Measurements from ENCODE around the gene CPD.

DNA sequence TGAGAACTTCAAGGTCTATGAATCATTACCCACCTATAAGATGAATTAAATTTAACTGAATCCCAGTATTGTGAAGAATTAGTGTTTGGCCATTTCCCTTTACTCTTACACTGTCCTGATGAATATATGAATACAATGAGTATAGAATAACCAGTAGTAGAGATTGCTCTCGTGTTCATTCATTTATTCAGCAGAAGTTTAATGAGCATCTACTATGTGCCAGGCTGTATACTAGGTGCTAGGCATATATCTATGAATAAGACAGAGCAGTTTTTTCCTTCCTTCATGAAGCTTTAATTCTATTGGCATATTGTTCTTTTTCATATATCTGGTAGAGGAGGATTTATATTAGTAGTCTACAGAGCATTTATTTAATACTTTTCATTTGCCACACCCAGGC is 104.4 kb downstream of the CPD start:
- no peak for TF ChIP-seq POLR2A (IDR thresholded peaks at IDR 0.05)
- TF ChIP-seq CTCF (IDR thresholded peaks at IDR 0.05) = no peak
- no peak for TF ChIP-seq EP300 (IDR thresholded peaks at IDR 0.05)
